CD4-positive, alpha-beta T cell treated with Interleukin-2 at 100 ng/mL for 4 hours (primary cell): ENCODE data around the gene OAS2.
"Not testable (repeated sequence)": the region's sequence is repeated elsewhere in the genome, so short reads cannot be mapped to it uniquely, and the experiment has no call there.

Experiments used
- DNase-seq: peaks from one replicate; pipeline ENCODE4 v3.0.0-alpha.2; 2020; ENCODE audit warnings: low spot score

The OAS2 gene

DNA sequence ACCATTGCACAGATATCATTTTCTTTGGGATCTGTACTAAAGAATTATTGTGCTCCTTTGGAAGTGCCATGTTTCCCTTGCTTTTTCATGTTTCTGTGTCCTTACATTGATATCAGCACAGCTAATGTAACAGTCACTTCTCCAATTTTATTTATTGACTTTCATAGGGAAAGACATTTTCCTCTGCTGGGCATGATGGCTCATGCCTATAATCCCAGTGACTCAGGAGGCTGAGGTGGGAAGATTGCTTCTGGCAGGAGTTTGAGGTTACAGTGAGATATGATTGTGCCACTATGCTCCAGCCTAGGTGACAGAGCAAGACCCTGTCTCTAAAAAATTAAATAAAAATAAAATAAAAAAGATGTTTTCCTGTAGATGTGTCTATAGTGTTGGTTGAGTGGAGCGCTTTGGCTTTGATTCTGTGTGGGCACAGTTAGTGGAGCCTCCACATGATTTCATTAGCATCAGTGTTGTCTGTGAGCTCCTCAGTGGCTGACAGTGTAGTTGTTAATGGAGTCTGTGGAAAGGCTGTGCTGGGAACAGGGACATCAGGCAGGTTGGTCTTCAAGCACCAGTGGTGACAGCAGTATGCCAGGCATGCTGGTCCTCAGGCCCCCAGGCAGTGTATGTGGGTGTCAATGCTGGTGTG lies 7.4 kb downstream of the OAS2 start:
- DNase-seq, result no peak

DNA sequence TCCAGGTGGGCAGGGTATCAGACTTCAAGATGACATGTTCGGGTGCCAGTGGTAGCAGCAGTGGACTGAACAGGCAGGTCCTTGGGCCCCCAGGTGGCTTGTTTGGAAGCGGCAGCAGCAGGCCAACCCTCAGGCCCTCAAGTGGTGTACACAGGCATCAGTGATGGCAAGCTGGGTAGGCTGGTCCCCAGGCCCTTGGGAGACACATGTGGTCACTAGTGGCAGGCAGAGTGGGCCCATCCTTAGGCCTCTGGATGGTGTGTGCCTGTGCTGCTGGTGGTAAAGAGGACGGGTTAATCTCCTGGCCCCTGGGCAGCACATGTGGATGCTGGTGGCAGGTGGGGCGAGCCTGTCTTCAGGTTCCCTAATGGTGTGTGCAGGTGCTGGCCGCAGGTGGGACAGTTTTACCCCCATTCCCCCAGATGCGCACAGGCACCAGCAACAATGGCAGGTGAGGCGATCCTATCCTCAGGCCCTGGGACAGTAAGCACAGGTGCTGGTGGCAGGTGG lies 8.0 kb downstream of the OAS2 start:
- DNase-seq, result no peak

DNA sequence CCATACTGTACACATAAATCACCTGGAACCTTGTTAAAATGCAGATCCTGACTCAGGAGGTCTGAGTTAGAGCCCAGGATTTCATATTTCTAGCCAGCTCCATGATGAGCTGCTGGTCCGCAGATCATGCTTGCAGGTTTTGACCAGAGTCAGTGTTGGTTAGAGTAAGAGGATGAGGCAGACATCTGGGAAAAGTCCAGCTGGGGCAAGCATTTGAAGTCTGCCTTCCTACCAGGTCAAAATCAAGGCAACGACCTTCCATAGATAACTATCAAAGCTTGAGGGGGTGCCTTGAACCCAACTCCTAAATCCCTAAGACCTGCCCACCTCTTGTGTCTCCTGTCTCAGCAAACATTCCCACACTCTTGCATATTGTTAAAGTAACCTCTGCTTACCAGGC lies 9.2 kb downstream of the OAS2 start:
- DNase-seq, result no peak

DNA sequence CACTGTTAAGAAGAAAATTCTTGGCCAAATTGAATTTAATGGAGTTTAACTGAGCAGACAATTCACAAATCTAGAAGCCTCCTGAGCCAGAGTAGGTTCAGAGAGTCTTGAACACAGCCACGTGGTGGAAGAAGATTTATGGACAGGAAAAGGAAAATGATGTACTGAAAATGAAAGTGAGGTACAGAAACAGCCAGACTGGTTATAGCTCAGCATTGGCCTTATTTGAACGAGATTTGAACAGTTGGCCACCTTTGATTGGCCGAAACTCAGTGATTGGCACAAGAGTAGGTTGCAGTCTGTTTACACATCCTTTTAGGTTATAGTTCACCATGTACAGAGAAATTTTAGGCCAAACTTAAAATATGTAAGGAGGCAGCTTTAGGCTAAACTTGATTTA lies 9.9 kb downstream of the OAS2 start:
- peak; percentile 2 for DNase-seq

DNA sequence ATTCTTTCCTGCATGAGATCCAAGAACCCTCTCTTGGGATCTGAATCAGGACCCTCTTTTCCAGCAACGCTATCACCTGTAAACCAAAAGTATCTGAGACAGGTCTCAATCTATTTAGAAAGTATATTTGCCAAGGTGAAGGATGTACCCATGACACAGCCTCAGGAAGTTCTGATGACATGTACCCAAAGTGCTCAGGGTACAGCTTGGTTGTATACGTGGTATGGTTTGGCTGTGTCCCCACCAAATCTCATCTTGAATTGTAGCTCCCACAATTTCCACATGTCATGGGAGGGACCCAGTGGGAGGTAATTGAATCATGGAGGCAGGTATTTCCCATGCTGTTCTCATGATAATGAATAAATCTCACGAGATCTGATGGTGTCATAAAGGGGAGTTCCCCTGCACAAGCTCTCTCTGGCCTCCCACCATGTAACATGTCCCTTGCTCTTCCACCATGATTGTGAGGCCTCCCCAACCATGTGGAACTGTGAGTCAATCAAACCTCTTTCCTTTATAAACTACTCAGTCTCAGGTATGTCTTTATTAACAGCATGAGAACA lies 10.6 kb downstream of the OAS2 start:
- not testable (repeated sequence) for DNase-seq

DNA sequence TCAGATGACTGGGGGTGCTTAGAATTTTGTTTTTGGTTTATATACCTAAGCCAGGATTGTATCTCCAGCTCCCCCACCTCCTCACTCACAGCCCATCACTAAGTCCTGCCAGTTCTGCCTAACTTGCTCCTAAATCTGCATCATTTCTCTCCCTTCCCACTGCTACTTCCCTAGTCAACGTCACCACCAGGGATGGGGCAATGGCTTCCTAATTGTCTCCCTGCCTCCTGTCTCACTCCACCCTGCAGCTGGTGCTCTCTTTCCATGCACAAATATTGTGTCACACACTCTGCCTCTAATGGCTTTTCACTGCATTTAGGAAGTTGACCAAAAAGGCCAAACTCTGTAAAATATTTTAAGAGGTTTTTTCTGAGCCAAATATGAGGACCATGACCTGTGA lies 11.5 kb downstream of the OAS2 start:
- DNase-seq, result no peak

DNA sequence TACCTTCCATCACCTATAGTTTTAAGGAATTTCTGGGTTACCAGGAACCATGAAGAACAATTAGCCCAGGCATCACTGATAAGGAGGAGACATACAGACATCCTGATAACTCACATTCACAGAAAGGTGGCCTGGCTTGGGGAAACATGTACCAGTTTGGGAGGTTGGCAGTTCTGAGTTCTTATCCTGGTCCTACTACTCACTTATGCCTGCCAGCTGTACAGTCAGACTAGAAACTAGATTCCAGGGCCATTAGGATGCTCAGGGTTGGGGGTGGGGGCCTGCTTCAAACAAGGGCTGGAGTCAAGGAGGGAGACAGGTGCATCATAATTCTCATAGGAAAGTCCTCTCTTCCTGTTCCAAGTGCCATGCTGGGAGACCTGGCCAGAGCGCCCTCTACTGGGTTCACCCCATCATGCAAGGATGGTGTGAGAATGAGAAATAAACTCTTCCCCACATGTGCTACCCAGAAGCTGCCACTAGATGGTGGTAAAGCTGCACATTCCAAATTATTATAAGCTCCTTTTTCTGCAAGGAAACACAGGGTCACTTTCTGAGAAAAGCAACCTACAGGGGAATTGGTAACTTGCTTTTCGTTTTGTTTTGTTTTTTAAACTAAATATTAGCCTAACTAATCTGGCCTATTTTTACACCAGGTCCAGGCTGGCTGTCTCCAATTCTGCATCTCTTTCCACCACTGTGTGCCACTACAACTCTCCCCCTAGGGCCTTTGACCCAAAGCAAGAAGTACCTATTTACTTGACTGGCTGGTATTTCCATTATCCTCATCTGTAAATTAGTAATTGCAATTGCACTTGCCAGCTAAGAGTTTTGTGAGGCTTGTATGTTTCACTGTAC lies 14.5 kb downstream of the OAS2 start:
- peak; percentile 67 for DNase-seq

DNA sequence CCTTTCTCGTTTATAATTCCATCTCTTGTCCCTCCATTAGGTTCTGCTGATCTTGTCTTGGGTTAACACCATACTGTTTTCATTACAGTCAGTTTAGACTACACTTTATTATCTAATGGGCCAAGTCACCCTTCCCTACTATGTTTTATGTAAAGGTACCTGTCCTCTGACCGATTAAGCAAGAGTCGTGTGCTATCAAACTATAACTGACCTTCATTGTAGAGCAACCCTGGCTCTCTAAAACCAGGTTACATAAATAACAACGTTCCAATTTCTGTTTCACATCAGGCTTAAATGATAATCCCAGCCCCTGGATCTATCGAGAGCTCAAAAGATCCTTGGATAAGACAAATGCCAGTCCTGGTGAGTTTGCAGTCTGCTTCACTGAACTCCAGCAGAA lies 16.7 kb downstream of the OAS2 start:
- no peak for DNase-seq

DNA sequence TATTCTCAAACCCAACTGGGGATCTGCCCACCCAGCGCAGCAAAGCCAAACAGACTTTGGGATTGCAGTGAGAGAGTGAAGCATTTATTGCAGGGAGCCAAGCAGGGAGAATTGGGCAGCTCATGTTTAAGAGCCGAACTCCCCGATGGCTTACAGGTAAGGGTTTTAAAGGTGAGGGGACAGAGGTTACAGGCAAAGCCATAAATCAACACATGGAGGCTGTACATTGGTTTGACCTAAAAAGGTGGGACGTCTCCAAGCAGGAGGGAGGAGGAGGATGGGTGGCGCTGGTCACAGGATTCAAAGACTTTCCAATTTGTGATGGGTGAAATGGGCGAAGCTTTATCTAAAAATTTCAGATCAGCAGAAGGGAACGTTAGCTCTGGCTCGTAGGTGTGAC lies 18.2 kb downstream of the OAS2 start:
- DNase-seq, result no peak

DNA sequence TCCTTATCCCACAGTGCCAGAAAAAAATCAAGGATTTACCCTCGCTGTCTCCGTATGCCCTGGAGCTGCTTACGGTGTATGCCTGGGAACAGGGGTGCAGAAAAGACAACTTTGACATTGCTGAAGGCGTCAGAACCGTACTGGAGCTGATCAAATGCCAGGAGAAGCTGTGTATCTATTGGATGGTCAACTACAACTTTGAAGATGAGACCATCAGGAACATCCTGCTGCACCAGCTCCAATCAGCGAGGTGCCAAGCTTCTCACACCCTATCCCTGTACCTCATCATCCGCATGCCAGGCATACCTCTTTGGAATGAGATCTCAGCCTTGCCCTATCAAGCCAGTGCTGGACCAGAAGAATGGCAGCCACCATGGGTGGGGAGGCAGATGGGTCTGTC lies 19.2 kb downstream of the OAS2 start:
- DNase-seq, result no peak

DNA sequence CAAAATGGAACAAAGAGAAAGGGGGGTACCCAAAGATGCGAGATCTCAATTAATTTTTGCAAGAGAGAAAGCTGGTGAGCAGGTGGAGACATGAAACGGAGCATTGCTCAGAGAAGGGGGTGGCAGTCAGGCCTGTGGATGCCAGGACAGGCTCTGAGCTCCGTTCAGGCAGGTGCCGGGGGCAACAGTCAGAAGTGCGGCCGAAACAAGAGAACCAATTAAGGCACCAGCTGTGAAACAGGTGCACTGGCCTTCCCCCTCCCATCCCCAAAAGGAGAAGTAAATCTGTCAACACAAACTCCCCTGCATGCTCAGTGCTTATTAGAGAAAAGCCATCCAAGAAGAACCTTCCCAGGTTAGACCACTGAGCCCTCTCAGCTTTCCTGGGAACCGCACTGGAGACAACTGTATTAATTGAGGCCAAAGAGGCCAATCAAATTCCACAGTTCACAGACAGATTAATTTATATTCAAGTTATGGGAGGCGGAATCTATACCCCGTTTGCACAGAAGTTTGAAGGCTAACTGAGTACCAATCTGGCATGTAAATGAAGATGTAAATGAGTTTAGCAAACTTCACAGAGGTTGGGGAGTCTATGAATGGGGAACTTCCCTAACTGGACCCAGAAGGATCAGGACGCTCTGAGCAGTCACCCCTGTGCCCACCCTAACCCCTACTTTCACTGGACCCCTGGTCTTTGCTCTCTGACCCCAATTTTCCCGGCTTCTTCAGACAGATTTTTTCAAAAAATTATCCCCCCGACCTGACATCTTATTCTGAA lies 20.9 kb downstream of the OAS2 start:
- DNase-seq, result no peak

DNA sequence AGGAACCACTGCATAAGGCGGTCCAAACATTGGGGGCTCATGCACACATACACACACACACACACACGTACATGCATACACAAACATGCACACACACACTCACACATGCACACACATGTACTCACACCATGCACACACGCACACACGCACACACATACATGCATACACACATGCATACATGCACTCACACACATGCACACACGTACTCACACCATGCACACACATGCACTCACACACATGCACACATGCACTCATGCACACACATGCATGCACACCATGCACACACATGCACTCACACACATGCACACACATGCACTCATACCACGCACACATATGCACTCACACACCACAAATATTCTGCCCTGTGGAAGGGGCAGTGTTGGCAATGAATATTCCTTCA lies 22.1 kb downstream of the OAS2 start:
- DNase-seq, result no peak

DNA sequence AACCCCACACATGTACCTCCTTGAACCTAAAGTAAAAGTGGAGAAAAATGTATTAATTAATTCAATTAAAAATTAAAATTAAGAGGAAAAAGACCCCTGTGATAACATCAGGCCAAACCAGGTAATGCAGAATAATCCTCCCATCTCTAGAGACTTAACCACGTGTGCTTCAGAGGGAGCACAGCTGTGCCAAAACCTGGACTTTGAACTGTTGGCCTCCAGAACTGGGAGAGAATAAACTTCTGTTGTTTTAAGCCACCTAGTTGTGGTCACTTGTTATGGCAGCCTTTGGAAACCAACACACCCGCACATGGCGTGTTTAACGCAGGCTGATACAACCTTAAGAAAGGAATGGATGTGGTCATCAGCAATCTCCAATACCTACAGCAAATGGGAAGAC lies 23.8 kb downstream of the OAS2 start:
- DNase-seq, result no peak

DNA sequence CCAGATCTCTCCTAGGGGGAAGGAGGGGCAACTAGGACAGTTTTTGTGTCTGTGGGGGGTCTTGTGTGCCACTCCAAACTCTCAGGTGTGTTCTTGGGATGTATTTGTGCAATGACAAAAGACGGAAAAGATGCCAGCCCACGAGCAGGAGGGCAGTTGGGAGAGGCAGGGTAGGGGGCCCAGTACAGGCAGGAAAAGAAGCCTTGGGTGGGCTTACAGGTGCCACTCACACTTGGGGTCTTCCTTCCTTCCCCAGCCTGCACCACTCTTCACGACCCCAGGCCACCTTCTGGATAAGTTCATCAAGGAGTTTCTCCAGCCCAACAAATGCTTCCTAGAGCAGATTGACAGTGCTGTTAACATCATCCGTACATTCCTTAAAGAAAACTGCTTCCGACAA lies 24.4 kb downstream of the OAS2 start:
- no peak for DNase-seq

DNA sequence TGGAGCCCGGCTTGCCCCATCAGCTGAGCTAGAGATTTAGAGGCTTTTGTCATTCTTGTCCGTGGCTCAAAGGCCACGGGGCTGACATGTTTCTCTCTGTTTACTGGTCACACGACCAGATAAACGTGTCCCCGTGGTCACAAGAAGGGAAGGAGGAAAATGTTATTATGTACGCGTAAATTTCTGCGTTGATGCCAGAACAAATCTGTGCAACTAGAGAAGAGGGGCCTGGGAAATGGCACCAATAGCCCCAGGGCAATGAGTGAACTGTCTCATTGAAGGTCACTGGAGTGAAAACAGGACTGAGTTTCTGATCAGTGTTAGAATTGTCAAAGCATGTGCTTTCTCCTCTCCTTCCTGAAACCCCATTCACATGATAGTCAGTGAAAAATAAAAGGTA lies 25.3 kb downstream of the OAS2 start:
- DNase-seq, result no peak

DNA sequence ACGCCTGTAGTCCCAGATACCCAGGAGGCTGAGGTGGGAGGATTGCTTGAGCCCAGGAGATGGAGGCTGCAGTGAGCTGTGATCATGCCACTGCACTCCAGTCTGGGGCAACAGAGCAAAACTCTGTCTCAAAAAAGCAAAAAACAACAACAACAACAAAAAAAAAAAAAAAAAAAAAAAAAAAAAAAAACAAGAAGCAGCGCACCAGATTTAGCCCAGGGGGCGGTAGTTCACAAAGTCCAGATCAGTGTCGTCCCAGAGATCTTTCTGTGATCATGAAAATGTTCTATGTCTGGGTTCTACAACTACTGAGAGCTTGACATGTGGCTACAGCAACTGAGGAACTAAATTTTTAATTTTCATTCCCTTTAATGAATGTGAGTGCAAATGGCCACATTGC lies 27.4 kb downstream of the OAS2 start:
- DNase-seq, result no peak

DNA sequence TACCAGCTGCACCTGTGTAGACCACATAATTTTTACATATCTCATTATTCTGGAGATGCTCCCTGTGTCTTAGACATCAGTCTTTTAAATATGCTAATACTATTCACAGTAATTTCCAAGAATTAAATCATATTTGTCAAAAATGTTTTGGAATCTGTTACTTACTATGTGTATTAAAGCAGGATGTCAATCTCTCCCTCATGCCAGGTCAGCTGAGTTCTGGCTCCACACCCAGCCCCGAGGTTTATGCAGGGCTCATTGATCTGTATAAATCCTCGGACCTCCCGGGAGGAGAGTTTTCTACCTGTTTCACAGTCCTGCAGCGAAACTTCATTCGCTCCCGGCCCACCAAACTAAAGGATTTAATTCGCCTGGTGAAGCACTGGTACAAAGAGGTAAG lies 27.9 kb downstream of the OAS2 start:
- DNase-seq, result no peak

DNA sequence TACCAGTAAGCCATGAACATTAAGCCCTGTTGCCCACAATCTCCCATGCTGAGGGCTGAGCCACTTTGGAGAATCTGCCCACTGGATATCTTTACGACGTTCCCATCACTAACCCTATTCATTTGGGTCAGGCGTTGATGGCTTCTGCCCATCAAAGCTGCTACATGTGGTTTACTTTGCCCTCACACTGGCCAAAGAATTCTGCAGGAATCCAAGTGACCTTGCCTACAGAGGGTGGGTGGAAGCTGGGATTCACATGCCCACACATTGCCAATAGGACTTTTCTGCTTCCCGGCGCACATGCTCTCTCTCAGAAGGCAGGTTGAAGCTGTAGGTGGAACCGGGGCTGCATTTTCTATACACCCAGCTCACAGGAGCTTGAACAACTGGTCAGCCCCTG lies 28.3 kb downstream of the OAS2 start:
- DNase-seq, result no peak

DNA sequence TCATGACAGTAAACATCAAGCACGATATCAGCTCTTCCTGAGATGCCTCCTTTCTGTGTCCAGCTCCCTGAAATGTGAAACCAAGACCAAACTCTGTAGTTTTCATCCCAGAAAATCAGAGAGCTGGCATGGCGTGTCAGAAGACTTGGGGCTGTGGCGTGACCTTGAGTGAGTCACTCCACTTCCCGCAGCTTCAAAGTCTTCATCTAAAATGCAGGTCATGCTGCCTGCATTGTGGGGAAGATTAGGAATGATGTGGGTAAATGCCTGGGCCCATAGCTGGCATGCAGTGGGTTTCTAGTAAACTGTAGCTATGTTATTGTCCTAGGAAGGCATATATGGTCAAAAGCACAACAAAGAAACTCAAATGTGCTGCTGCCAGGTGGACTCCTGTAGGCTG lies 28.8 kb downstream of the OAS2 start:
- DNase-seq, result no peak

DNA sequence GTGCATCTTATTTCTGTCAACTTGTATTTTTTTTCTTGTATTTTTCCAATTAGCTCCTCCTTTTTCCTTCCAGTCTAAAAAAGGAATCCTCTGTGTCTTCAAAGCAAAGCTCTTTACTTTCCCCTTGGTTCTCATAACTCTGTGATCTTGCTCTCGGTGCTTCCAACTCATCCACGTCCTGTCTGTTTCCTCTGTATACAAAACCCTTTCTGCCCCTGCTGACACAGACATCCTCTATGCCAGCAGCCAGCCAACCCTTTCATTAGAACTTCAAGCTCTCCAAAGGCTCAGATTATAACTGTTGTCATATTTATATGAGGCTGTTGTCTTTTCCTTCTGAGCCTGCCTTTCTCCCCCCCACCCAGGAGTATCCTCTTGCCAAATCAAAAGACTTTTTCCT lies 32.4 kb downstream of the OAS2 start:
- DNase-seq, result no peak

DNA sequence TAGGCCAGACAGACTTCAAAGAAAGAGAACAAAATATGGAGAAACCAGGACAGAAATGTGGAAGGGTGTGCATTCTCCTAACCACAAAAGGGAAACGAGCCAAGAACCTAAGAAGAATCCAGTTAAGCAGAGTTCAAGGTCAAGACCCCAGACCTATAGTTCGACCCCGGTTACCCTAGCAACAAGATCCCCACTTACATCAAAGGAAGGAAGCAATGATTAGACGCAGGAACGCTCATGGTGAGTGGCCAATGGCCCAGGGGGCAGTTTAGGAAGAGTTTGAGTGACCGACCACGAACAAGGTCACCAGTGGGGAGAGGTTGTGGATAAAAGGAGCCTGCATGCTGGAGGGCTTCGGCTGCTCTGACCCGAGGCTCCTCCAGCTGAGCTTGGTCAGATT lies 36.2 kb downstream of the OAS2 start:
- DNase-seq, result no peak

DNA sequence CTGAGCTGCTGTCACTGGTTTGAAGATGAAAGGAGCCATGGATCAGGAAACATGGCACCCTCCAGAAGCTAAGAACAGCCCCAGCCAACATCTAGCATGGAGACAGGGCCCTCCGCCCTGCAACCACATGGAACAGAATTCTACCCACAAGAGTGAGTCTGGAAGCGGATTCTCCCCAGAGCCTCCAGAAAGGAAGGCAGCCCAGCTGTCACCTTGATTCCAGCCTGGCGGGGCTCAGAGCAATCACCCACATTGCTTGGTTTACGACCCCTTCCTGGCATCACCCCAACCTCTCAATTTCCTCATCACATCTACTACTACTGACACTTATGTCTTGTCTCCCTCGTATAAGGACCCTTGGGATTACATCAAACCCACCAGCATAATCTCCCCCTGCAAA lies 38.5 kb downstream of the OAS2 start:
- DNase-seq, result no peak

DNA sequence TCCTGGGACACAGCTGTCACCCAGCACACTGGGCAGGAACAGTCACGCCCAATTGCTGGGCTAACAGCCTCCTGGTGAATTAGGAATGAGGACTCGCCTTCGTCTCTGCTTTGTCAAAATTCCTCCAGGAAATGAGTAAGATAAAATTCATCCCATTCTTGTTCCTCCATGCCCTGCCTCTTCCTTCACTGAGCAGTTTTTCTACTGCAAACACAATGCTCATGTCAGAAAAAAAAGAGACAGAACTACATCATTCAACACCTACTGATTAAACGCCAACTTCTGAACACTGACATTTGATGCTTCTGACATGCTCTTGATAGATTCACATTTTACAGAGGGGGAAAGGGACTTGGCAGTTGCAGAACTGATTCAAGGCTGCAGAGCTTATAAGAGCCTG lies 40.7 kb downstream of the OAS2 start:
- DNase-seq, result no peak
